Left kidney (tissue), 8 donors: Measurements from ENCODE around the gene ANGPTL1. TPM values are rescaled to one million over a fixed set of nuclear protein-coding genes. Genes with fewer than 3 reads are reported as not detected.

ENCODE experiments used
- DNase-seq: peaks from one replicate; pipeline ENCODE4 v3.0.0-alpha.2; 2013
- long read RNA-seq, 8 donors: transcript quantifications; one replicate each; lab custom pipeline, GENCODE V29; 2026
- polyA plus RNA-seq: library from polyadenylated mRNA; unstranded; fragments of 120-200 nt; gene quantifications from one replicate; pipeline ENCODE4 v1.2.1, GENCODE V29; 2013; ENCODE audit not compliant: insufficient read length

Gene ANGPTL1, protein sequence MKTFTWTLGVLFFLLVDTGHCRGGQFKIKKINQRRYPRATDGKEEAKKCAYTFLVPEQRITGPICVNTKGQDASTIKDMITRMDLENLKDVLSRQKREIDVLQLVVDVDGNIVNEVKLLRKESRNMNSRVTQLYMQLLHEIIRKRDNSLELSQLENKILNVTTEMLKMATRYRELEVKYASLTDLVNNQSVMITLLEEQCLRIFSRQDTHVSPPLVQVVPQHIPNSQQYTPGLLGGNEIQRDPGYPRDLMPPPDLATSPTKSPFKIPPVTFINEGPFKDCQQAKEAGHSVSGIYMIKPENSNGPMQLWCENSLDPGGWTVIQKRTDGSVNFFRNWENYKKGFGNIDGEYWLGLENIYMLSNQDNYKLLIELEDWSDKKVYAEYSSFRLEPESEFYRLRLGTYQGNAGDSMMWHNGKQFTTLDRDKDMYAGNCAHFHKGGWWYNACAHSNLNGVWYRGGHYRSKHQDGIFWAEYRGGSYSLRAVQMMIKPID
- polyA plus RNA-seq, result 4.0 TPM
- long read RNA-seq, donor 1, result 0 reads
- long read RNA-seq, donor 2, partial matches to known transcripts, result 0 of 6 reads
- long read RNA-seq, donor 2, other reads (novel, unspliced or antisense), result 5 of 6 reads
- long read RNA-seq, donor 3, partial matches to known transcripts, result 0 of 1 reads
- long read RNA-seq, donor 3, other reads (novel, unspliced or antisense), result 0 of 1 reads
- long read RNA-seq, donor 4, result 0 reads
- long read RNA-seq, donor 5, partial matches to known transcripts, result 0 of 2 reads
- long read RNA-seq, donor 5, other reads (novel, unspliced or antisense), result 0 of 2 reads
- long read RNA-seq, donor 6, partial matches to known transcripts, result 6 of 14 reads
- long read RNA-seq, donor 6, other reads (novel, unspliced or antisense), result 5 of 14 reads
- long read RNA-seq, donor 7, partial matches to known transcripts, result 0 of 3 reads
- long read RNA-seq, donor 7, other reads (novel, unspliced or antisense), result 0 of 3 reads
- long read RNA-seq, donor 8, result 0 reads

DNA sequence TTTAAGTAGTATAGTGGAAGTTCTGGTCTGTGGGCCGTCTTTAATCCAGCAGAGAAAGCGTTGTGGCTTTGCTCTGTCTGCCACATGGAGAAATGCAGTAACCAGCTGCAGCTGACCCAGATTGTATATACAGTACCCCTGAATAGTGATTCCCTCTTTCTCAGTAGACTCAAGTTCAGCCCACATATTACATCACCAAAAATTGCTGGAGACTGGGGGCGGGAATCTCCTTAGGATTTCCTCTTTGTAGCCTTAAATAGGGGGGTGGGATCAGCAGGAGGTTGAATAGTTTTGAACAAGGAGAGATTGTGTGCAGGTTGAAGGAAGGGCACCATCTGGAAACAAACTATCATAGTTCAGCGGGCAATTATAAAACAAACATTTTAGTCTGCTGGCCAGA, at the start of gene ANGPTL1:
ANGPTL1 (minus strand) TSS at position 134 of the 400 bp plus-strand sequence. CDS start 5,301 bp downstream, outside the sequence.
- DNase-seq, result peak; percentile 53

DNA sequence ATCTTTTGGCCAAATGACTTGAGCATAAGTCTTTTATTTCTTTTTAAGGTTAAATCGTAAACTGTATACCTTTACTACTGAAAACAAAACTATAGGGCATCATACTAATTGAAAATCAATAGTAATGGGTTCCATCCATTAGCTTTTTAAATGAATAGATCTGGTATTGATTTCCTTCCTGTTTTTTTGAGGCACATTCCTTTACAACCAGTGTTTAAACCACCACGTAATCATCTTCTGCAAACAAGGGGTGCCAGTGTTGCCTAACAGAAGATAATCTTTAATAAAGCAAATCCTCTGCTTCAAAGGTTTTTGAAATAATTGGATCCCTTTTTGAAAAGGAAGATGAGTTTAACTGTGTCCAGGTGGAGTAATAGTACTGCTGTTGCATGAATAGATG, 48.7 kb upstream of the ANGPTL1 start:
- DNase-seq, result no peak

DNA sequence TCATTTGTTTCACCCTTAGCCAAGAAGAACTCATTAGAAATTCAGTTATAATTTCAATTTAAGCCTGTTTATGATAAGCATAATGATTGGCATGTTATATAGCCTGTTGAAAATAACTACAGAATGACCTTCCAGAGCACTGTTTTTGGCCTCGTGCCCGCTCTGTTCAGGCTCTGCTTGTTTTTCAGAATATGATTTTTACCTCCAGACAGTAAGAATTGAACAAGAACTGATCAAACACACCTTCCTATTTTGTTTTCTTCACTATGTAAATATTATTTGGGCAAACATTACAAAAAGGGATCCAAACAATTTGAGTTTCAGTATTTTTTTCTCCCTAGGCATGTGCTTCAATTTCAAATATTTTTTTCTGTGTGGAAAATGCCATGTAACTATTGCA, 48.1 kb upstream of the ANGPTL1 start:
- DNase-seq, result no peak

DNA sequence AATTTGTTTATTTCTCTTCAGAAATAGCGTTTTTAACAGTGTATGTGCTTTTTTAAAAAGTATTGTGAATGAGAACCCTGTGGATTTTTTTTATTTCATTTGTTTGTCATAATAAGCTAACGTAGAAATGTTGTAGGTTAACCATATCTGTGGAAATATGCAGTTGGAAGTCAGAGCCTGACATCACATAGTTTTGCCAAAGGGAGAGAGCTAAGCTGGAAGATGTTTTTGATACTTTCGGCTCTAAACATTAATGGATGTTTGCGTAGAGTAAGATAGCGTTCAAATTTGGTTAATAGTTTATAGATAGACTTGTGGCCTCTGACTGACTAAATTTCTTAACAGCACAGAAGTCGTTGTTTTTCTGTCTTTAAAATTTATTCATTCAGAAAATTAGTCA, 47.4 kb upstream of the ANGPTL1 start:
- DNase-seq, result no peak

DNA sequence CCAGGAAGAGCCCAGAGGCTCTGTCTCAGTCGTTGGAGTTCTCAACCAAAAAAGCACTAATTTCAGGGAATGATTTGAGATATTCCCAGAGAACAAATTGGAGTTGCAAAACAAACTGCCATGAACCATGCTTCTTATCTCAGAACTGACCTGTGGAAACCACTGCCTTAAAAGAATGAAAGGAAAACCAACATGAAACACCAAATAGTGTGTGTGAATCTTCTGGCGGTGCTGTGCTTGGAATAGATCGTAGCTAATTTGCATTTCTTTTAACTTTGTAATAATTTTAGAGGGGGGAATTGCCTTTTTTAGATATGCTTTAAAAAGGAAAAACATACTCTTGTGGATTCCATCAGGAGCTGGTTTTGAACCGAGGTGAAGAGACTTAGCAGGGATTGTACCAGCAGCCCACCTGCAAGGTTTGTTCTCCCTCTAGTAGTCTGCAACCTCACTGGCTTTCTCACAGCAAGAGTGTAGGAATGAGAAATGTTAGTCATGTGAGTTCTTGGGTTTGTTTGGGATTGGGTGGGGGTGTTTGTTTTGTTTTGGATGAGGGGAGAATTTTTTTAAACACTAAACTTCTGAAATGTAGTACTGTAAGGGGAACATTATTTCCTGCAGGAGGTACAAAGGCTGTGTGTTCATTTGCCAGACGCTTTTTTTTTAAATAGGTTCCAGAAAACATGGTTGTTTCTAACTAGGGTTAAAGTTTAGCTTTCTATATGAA, 45.7 kb upstream of the ANGPTL1 start:
- DNase-seq, result no peak

DNA sequence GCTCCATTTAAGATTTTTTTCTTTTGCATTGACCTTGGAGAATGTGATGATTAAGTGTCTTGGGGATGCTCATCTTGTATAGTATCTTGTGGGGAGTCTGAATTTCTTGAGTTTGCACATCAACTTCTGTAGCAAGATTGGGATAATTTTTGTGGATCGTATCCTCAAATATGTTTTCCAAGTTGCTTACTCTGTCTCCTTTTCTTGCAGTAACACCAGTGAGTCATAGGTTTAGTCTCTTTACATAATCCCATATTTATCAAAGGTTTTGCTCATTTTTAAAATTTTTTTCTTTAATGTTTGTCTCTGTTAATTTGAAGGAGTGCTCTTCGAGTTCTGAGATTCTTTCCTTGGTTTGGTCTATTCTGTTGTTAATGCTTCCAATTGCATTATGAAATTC, 41.7 kb upstream of the ANGPTL1 start:
- DNase-seq, result no peak

DNA sequence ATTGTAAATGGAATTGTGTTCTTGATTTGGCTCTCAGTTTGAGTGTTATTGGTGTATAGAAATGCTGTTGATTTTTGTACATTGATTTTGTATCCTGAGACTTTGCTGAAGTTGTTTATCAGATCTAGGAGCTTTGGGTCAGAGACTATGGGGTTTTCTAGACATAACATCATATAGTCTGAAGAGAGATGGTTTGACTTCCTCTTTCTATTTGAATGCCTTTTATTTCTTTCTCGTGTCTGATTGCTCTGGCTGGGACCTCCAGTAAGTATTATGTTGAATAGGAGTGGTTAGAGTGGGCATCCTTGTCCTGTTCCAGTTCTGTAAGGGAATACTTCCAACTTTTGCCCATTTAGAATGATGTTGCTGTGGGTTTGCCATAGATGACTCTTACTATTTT, 39.1 kb upstream of the ANGPTL1 start:
- no peak for DNase-seq

DNA sequence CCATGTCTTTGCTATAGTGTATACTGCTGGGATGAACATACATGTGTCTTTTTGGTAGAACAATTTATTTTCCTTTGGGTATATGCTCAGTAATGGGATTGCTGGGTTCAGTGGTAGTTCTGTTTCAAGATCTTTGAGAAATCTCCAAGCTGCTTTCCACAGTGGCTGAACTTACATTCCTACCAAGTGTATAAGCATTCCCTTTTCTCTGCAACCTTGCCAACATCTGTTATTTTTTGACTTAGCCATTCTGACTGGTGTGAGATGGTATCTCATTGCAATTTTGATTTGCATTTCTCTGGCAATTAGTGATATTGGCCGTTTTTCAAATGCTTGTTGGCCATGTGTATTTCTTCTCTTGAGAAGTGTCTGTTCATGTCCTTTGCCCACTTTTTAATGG, 37.5 kb upstream of the ANGPTL1 start:
- no peak for DNase-seq

DNA sequence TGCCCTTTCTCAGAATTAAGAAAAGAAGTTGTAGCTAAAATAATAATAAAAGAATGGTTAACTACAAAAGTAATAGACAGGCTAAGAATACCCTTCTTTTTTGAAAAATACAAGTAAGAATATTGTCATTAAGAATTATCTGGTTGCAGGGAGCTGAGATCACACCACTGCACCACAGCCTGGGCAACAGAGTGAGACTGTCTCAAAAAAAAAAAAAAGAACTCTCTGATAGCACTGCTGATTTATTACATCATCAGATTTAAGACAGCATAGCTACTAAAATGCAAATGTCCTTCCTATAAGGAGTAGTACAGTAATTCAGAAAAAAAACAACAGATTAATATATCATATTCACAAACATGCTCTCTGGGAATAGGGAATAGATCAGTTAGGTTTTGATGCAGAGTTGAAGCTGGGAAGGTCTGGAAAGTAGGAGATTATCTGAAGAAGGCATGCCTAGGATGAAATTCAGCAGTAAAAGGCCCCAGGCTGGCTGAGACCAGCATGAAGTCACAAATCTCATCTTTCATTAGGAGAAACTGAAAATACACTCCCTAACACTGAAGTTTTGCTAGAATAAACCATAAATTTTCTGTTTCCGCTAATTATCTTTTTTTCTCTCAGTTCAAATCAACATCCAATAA, 30.7 kb upstream of the ANGPTL1 start:
- no peak for DNase-seq

DNA sequence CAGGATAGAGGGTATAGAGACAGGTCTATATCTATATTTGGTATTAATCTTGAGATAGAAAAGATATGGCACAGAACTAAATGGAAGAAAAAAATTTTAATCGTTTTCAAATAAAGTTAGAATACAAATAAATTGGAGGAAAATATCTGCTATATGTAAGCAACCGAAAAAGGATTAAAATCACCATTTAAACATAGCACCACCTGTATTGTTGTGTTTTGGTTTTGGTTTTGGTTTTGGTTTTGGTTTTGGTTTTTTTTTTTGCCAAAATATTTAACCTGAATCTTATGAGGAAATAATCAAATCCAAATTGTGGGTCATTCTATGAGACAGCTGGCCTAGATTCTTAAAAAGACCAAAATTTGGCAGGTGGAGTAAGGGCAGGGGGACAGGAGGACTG, 28.5 kb upstream of the ANGPTL1 start:
- DNase-seq, result no peak

DNA sequence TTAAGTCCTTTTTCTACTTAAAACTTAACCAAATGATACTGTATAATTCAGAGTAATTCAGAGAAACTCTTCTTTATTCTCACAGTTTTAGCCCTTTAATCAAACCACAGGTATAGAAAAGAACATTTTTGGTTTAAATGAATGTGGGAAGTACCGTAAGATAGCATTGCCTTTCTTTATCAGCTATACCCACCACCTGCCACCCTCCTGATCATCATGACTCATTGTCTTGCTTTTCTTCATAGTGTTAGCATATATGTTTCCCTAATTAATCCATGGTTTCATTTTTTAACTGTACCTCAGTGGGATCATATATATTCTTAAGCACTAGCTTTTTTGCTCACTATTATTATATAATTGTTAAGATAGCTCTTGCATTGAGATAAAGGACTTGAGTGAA, 27.5 kb upstream of the ANGPTL1 start:
- no peak for DNase-seq

DNA sequence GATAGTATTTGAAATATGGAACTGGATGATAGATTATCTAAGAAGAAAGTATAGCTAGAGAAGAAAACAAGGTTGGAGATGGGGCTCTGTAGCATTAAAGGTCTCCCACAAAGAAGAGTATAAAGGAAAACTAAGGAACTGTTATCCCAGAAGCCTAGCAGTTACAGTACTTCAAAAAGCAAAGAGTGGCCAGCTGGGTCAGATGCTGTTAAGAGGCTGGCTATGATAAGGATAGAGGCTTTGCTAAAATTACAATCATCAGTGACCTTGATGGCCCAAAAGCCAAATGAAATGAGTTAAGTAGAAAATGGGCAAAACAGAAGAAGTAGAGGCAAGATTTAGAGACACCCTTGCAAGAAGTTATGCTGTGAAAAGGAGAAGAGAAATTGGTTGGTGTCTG, 25.1 kb upstream of the ANGPTL1 start:
- no peak for DNase-seq

DNA sequence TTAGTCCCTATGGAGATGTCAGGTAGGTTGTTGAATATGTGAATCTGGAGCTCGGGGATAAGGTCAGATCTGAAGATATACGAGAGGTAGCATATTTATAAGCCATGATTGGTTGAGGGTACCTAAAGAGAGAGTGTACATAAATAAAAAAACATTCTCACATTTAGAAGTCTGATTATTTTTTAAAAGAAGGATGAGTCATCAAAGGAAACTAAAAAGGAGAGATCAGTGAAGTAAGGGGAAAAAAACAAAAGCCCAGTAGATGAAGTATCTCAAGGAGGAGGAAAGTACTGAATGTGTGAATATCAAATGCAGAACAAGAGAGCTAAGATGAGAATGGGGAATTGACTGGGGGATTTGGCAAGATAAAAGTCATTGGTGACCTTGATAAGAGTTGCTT, 15.7 kb upstream of the ANGPTL1 start:
- no peak for DNase-seq

DNA sequence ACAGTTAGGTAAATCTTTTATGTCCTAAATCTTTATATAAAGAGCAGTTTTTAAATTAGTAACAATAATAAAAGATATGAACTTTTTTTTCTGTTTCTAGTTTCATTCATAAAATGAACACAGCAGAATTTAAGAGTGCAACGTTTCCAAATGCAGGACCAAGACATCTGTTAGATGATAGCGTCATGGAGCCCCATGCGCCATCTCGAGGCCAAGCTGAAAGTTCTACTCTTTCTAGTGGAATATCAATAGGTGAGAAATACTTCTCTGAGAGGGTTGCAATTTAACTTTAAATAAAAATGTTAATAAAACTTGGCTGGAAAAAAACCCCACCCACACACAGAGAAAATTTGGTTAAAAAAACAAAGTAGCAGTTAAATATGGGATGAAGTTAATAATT, 15.0 kb upstream of the ANGPTL1 start:
- no peak for DNase-seq

DNA sequence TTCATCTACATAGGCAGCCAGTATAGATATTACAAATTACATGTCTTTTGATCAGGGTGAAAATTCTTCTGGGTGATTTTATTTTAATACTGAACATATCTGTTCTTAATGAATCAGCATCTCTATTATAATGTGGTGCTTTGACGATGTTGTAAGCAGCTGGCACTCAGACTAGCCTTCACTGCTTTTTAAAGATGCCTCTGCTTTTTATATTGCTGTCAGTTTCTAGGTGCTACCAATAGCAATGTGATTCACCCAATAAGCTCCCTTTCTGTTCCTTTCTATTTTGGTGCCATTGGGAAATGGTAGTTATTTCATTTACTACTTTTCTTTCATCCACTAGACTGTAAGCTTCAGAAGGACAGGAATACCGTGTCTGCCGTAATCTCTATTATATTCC, 11.1 kb upstream of the ANGPTL1 start:
- DNase-seq, result no peak

DNA sequence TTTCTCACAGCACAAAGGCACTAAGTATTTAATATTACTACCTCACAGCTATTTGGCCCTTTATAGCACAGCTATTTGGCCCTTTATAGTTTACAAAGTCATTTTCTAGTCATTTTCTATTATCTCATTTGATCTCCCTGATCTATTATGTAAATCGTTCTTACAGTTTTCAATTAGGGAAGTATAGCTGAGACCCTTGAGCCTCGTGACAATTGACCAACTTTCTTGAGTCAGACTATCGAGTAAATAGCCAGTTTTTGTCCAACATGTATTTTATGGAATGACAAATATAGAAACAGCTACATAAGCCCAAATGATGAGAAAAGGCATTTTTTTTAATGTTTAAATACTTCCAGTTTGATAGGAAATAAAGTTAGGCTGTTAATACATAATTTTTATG, 7.0 kb upstream of the ANGPTL1 start:
- no peak for DNase-seq

DNA sequence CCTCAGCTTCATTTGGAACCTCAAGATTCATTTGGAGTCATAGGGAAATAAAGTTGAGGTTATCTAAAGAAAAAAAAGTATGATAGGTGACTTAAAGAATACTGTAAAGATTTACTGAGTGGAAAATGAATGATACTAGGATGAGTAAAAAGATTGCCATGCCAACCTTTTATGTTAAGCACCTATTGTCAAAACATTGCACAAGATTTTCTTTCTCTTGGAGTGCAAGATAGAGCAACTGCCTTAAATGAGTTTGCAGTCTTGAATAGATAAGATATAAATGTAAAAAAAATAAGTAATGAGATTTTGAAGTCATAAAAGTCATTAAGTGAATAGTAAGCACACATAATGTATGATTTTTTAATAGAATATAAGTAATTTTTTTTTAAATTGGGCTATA, 5.1 kb upstream of the ANGPTL1 start:
- no peak for DNase-seq

DNA sequence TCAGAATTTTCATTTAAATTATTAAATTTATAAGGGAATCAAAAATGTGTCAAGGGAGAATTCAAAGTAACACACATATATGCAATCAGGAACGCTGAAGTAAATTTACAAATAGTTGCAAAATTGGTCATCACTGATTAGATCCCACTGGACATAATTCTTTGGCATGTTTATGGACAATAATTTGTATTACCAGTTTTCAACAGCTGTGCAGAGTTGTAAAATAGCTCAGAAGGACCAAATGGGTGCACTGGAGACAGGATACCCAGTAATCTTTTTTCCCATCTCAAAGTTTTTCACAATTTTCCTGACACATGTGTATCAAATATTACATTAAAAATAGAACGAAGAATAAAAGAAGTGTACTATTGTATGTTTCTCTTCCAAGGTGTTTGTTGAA, 4.1 kb upstream of the ANGPTL1 start:
- no peak for DNase-seq

DNA sequence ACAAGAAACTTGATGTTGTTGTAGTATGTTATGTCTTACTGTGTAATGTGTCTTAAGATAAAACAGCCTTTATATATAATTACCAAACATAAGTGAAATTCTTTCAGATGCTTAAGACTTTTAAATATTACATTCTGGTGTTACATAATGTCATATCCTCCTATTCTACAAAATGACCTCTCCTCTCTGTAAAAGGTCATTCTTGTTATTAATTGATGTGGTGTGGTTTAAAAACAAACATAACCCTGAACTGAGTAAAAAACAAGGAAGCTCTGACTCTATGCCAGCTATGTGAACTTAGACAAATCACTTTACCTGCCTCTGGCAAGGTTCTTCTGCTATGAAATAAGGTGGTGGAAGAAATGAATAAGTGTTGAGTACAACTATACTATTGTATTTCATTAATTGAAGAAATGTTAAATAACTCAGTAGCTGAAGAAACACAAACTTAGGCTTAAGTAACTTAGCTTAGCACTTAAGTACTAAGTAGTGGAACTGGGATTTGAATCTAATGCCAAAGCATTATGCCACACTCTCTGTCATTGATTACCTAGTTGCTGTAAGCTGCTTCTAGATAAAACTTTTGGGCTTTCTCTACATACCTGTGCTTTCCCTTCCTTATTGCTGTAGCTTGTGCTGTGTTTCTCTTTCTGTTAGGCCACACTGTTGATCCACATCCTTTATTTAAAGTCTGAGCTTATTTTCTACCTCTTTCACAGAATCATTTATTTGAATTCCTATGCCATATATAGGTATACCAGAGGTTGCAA, 859 bp upstream of the ANGPTL1 start:
- no peak for DNase-seq

DNA sequence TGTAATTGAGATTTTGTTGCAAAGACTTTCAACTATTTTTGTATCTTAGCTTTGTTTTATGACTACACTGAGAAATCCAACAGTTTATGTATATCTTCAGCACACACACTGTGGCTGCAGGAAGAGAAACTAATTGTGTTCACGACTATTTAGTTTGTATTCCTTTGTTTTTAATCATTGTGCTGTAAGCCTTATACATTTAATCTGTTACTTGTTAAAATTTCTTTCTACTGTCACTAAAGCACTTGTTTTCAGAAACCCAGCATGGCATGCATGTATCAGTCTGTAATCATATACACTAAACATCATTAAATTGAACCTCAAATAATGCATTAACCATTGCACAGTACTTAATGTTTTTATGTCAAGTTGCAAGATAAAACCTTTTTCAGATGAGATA, 656 bp downstream of the ANGPTL1 start:
- no peak for DNase-seq

DNA sequence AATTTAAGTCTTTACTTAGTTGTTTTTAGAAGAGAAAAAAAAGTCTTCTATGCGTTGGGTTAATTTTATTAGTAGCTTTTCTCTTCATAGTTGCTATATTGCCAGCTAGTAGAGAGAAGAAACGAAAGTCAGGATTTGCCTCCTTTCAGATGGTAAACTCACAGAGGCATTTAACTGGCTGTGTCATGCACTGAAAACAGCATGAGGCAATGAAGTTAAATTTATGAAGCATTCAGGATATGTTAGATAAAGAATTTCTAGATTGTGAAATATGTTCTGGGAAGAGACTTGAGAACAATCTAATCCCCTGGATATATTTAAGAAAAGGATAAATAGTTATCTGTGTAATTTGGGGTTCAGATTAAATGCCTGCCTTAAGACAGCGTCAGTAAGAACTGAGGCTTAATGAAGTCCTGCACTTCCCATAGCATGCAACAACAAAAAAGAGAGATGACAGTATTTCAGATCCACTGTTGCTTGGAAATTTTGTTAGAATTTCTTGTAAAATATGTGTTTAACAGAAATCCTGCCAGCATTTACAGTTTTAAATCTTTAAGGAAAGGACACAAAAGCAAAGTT, 1.7 kb downstream of the ANGPTL1 start:
- no peak for DNase-seq
